ENCODE results near the gene EEPD1.

The EEPD1 gene

GRCh38 chr7:36110584-36110983 lies 42.5 kb upstream of the EEPD1 start:
- ChIA-PET POLR2A (no interaction called here), CTCF (no interaction called here)
- no peak for DNase-seq (ENCODE audit: extremely low spot score)
- TF ChIP-seq SP1 (IDR thresholded peaks at IDR 0.05), result no peak
- no peak for TF ChIP-seq FOXM1 (IDR thresholded peaks at IDR 0.05; ENCODE audit: borderline replicate concordance)
- TF ChIP-seq HDGF (IDR thresholded peaks at IDR 0.05; ENCODE audit: borderline replicate concordance), result no peak
- no peak for TF ChIP-seq FOXA1 (IDR thresholded peaks at IDR 0.05)
- no peak for TF ChIP-seq PKNOX1 (IDR thresholded peaks at IDR 0.05)
- TF ChIP-seq ZNF384 (IDR thresholded peaks at IDR 0.05), result no peak

DNA sequence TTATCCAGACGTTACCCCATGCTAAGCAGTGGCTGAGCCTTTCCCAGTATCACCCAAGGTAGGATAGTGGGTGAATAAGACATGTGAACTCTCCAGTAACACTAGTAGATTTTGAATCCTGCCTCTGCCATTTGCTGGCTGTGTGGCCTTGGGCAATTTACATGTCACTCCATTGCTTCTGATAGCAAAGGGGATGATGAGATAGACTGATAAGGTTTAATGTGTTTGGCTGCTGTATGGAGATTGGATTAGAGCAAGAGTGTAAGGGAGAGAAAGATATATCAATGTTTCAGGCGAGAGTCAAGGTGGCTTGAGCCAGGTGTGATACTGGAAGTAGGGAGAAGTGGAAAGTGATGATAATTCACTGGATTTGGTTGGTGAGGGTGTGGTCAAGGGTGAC lies 40.1 kb upstream of the EEPD1 start:
- DNase-seq (ENCODE audit: extremely low spot score), result no peak
- CTCF ChIA-PET, result no interaction called here
- POLR2A ChIA-PET, result no interaction called here
- TF ChIP-seq FOXK2 (IDR thresholded peaks at IDR 0.05) (no peak), NFRKB (IDR thresholded peaks at IDR 0.05) (no peak), CTBP1 (IDR thresholded peaks at IDR 0.05; ENCODE audit: borderline replicate concordance) (no peak), TARDBP (IDR thresholded peaks at IDR 0.05) (no peak), ARNT (IDR thresholded peaks at IDR 0.05) (no peak), L3MBTL2 (conservative IDR thresholded peaks at IDR 0.05) (no peak), FOXA1 (IDR thresholded peaks at IDR 0.05) (no peak), BHLHE40 (IDR thresholded peaks at IDR 0.05; ENCODE audit: borderline replicate concordance) (no peak), PKNOX1 (IDR thresholded peaks at IDR 0.05) (no peak), HDGF (IDR thresholded peaks at IDR 0.05; ENCODE audit: borderline replicate concordance) (no peak), ELF4 (IDR thresholded peaks at IDR 0.05) (no peak)

DNA sequence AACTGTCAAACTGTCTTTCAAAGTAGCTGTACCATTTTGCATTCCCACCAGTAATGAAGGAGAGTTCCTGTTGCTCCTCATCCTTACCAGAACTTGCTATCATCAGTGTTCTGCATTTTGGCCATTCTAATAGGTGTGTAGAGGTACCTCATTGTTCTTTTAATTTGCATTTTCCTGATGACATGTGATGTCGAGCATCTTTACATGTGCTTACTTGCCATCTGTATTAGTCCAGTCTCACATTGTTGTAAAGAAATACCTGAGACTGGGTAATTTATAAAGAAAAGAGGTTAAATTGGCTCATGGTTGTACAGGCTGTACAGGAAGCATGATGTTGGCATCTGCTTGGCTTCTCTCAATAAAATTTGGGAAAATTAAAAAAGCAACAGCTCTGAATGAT lies 38.7 kb upstream of the EEPD1 start:
- TF ChIP-seq L3MBTL2 (conservative IDR thresholded peaks at IDR 0.05), result no peak
- no peak for TF ChIP-seq CTBP1 (IDR thresholded peaks at IDR 0.05; ENCODE audit: borderline replicate concordance)
- TF ChIP-seq SUZ12 (IDR thresholded peaks at IDR 0.05), result no peak
- TF ChIP-seq ZNF384 (IDR thresholded peaks at IDR 0.05), result no peak
- no peak for TF ChIP-seq LEF1 (IDR thresholded peaks at IDR 0.05; ENCODE audit: borderline replicate concordance)
- no peak for TF ChIP-seq HDGF (IDR thresholded peaks at IDR 0.05; ENCODE audit: borderline replicate concordance)
- TF ChIP-seq PKNOX1 (IDR thresholded peaks at IDR 0.05), result no peak
- no peak for DNase-seq (ENCODE audit: extremely low spot score)
- POLR2A ChIA-PET, result no interaction called here
- CTCF ChIA-PET, result interaction anchor here (1.2 kb wide), 2 partner anchors 13 to 138 kb away, joined by 3 to 4 read pairs; no protein-coding TSS in a partner anchor

GRCh38 chr7:36115448-36116321 lies 37.4 kb upstream of the EEPD1 start:
- ChIA-PET CTCF (interaction anchor here (0.6 to 1.2 kb wide), 6 partner anchors 11 to 202 kb away, joined by 3 to 7 read pairs (median 4); no protein-coding TSS in a partner anchor), POLR2A (no interaction called here)
- no peak for DNase-seq (ENCODE audit: extremely low spot score)
- TF ChIP-seq NFRKB (IDR thresholded peaks at IDR 0.05) (no peak), FOXM1 (IDR thresholded peaks at IDR 0.05; ENCODE audit: borderline replicate concordance) (no peak), HDGF (IDR thresholded peaks at IDR 0.05; ENCODE audit: borderline replicate concordance) (no peak), L3MBTL2 (conservative IDR thresholded peaks at IDR 0.05) (no peak), TARDBP (IDR thresholded peaks at IDR 0.05) (no peak), ELF4 (IDR thresholded peaks at IDR 0.05) (no peak), BHLHE40 (IDR thresholded peaks at IDR 0.05; ENCODE audit: borderline replicate concordance) (no peak), SUZ12 (IDR thresholded peaks at IDR 0.05) (no peak), ARNT (IDR thresholded peaks at IDR 0.05) (no peak), FOXA1 (IDR thresholded peaks at IDR 0.05) (no peak), CTBP1 (IDR thresholded peaks at IDR 0.05; ENCODE audit: borderline replicate concordance) (no peak), SP1 (IDR thresholded peaks at IDR 0.05) (no peak), LEF1 (IDR thresholded peaks at IDR 0.05; ENCODE audit: borderline replicate concordance) (no peak)

GRCh38 chr7:36116347-36117202 lies 36.5 kb upstream of the EEPD1 start:
- POLR2A ChIA-PET, result no interaction called here
- TF ChIP-seq TARDBP (IDR thresholded peaks at IDR 0.05) (no peak), HDGF (IDR thresholded peaks at IDR 0.05; ENCODE audit: borderline replicate concordance) (no peak), ARNT (IDR thresholded peaks at IDR 0.05) (no peak), FOXA1 (IDR thresholded peaks at IDR 0.05) (no peak), L3MBTL2 (conservative IDR thresholded peaks at IDR 0.05) (no peak), SP1 (IDR thresholded peaks at IDR 0.05) (no peak), ZNF384 (IDR thresholded peaks at IDR 0.05) (no peak), FOXK2 (IDR thresholded peaks at IDR 0.05) (no peak), ELF4 (IDR thresholded peaks at IDR 0.05) (no peak), PKNOX1 (IDR thresholded peaks at IDR 0.05) (no peak), BHLHE40 (IDR thresholded peaks at IDR 0.05; ENCODE audit: borderline replicate concordance) (no peak)
- CTCF ChIA-PET, result interaction anchor here (0.6 to 1.1 kb wide), 4 partner anchors 10 to 201 kb away, joined by 3 to 7 read pairs (median 4); no protein-coding TSS in a partner anchor
- no peak for DNase-seq (ENCODE audit: extremely low spot score)

Measured in HEK293T (cell line).